MM.1S (cell line): ENCODE results near the gene RPL32.

Experiments used
- CTCF ChIP-seq: fragments of 300-600 bp; sonication (generic); IDR thresholded peaks from 2 replicates; pipeline ENCODE4 v1.5.1; 2016; ENCODE audit warnings: antibody characterized with exemption, low read length, mixed read lengths
- EZH2 ChIP-seq: fragments of 300-600 bp; sonication (generic); optimal IDR thresholded peaks from 2 replicates; pipeline ENCODE3; 2017; ENCODE audit warnings: low read depth, mild to moderate bottlenecking, antibody characterized with exemption, low read length, mixed read lengths

DNA sequence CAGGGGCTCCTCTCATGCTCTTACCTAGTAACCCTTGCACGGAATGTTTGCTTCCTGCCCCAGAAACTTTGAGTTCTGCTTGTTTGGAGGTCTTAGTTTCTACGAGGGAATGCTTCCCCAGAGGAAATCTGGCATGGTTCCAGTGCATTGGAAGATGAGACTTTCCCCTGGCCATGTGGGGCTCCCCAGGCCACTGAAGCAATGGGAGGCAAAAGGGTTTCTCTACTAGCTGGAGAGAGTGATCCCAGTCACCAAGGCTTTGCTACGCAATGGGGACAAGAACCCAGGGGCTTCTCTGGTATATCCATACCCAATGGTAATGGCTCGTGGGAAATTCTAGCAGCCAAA, 44.2 kb upstream of the RPL32 start:
- no peak for TF ChIP-seq CTCF
- TF ChIP-seq EZH2 = no peak
